Endothelial cell of umbilical vein (primary cell): Measurements from ENCODE around the gene DNHD1. TPM values are rescaled to one million over a fixed set of nuclear protein-coding genes. Genes with fewer than 3 reads are reported as not detected.

Experiments used
- BruUV-seq: library from RNA; stranded (reverse); fragments of 400-500 nt; replicated peaks from 2 replicates; lab custom pipeline; 2021; lab: Mats Ljungman, UMichigan
- CTCF ChIA-PET: fragments of 300-600, 350-600 bp; sonication (Branson Sonifier 250); formaldehyde crosslinking; loops from one replicate; lab custom pipeline; 2021; ENCODE audit warnings: antibody characterized with exemption, inconsistent platforms; lab: Charles Lee
- POLR2A ChIA-PET: fragments of 300-600, 350-600 bp; sonication (Branson Sonifier 250); formaldehyde crosslinking; loops from one replicate; lab custom pipeline; 2021; ENCODE audit warnings: antibody characterized with exemption, inconsistent platforms; lab: Charles Lee
- DNase-seq: peaks from one replicate; pipeline ENCODE4 v3.0.0-alpha.2; 2011; ENCODE audit warnings: low read depth, low spot score
- FAIRE-seq: peaks from 2 replicates; lab custom pipeline; 2011; peaks lifted over from hg19 to GRCh38; lab: Jason Lieb, UNC
- H2AFZ ChIP-seq: 2 replicates; pipeline ENCODE4 v1.6.0; 2012; ENCODE audit warnings: low read depth, low read length, control low read depth, inconsistent platforms
- H3K27ac ChIP-seq: 2 replicates; pipeline ENCODE4 v1.5.1; 2011; ENCODE audit warnings: low read depth, mild to moderate bottlenecking, control low read depth, low read length, moderate library complexity; ENCODE audit not compliant: insufficient read depth
- H3K27me3 ChIP-seq, 2 experiments: 2 replicates each; pipeline versions ENCODE4 v1.6.0 to v1.6.1; 2011; ENCODE audit warnings: low read length in 2 of 2, mixed read lengths in 1 of 2; ENCODE audit not compliant: control insufficient read depth in 2 of 2, insufficient read depth in 2 of 2
- H3K36me3 ChIP-seq, 2 experiments: 2 replicates in 1 of 2; 3 replicates in 1 of 2; pipeline ENCODE4 v1.5.1; 2011; ENCODE audit warnings: low read length in 2 of 2, mild to moderate bottlenecking in 1 of 2, moderate library complexity in 1 of 2; ENCODE audit not compliant: control insufficient read depth in 2 of 2, insufficient read depth in 2 of 2; ENCODE audit errors: extremely low read depth in 1 of 2
- H3K4me1 ChIP-seq: 3 replicates; pipeline ENCODE4 v1.5.1; 2011; ENCODE audit warnings: mild to moderate bottlenecking, low read length; ENCODE audit not compliant: control insufficient read depth, insufficient read depth; ENCODE audit errors: extremely low read depth
- H3K4me2 ChIP-seq: 2 replicates; pipeline ENCODE4 v1.6.1; 2011; ENCODE audit warnings: low read length, control low read depth, mixed read lengths; ENCODE audit not compliant: insufficient read depth
- H3K4me3 ChIP-seq, 3 experiments: fragments of 200-600 bp in 1 of 3; sonication (generic), shearing (Covaris generic) in 1 of 3; replicated peaks in 1 of 3; 2 replicates each; pipeline ENCODE4 v1.5.1; 2011 to 2016; ENCODE audit warnings: control low read depth in 3 of 3, low read length in 3 of 3, mild to moderate bottlenecking in 2 of 3, inconsistent platforms in 1 of 3, low read depth in 1 of 3, moderate library complexity in 1 of 3; ENCODE audit not compliant: insufficient read depth in 1 of 3
- H3K79me2 ChIP-seq: 2 replicates; pipeline ENCODE4 v1.6.0; 2012; ENCODE audit warnings: low read length, inconsistent platforms; ENCODE audit not compliant: control insufficient read depth, insufficient read depth
- H3K9ac ChIP-seq: replicated peaks from 2 replicates; pipeline ENCODE3; 2011; ENCODE audit warnings: low read length, control low read depth; ENCODE audit not compliant: insufficient read depth; ENCODE audit errors: extremely low read depth
- H3K9me1 ChIP-seq: replicated peaks from 3 replicates; pipeline ENCODE4 v1.6.0; 2011; ENCODE audit warnings: mild to moderate bottlenecking, low read length; ENCODE audit not compliant: control insufficient read depth, insufficient read depth; ENCODE audit errors: extremely low read depth
- H3K9me3 ChIP-seq: replicated peaks from 2 replicates; pipeline ENCODE4 v1.5.1; 2012; ENCODE audit warnings: low read length, inconsistent platforms; ENCODE audit not compliant: control insufficient read depth, insufficient read depth
- H4K20me1 ChIP-seq: replicated peaks from 2 replicates; pipeline ENCODE3; 2011; ENCODE audit warnings: mild to moderate bottlenecking, low read length; ENCODE audit not compliant: control insufficient read depth, insufficient read depth; ENCODE audit errors: extremely low read depth
- CTCF ChIP-seq, 2 donors: IDR thresholded peaks; 1 replicate in 1 of 2; 2 replicates in 1 of 2; pipeline ENCODE4 v1.5.1; 2011; ENCODE audit warnings: low read length in 2 of 2, mild to moderate bottlenecking in 2 of 2, moderate library complexity in 2 of 2, control low read depth in 1 of 2, inconsistent platforms in 1 of 2, low read depth in 1 of 2; ENCODE audit not compliant: insufficient read depth in 1 of 2; ENCODE audit errors: extremely low read depth in 1 of 2
- EZH2 ChIP-seq: IDR thresholded peaks from 2 replicates; pipeline ENCODE4 v1.6.1; 2012; ENCODE audit warnings: borderline replicate concordance, low read depth, mild to moderate bottlenecking, moderate library complexity, low read length, inconsistent platforms; ENCODE audit not compliant: severe bottlenecking
- FOS ChIP-seq: IDR thresholded peaks from 2 replicates; pipeline ENCODE4 v1.6.1; 2011; ENCODE audit warnings: mild to moderate bottlenecking, low read length, moderate library complexity, borderline replicate concordance; ENCODE audit not compliant: insufficient read depth
- GATA2 ChIP-seq: IDR thresholded peaks from 2 replicates; pipeline ENCODE4 v1.7.0; 2011; ENCODE audit warnings: low read depth, mild to moderate bottlenecking, moderate library complexity, mixed read lengths, low read length; ENCODE audit not compliant: insufficient read length, insufficient read depth
- JUN ChIP-seq: IDR thresholded peaks from 2 replicates; pipeline ENCODE4 v1.6.1; 2011; ENCODE audit warnings: borderline replicate concordance, low read depth; ENCODE audit not compliant: insufficient read length, insufficient read depth
- MAX ChIP-seq: IDR thresholded peaks from 2 replicates; pipeline ENCODE4 v1.6.1; 2011; ENCODE audit not compliant: insufficient read depth, insufficient read length
- MYC ChIP-seq: IDR thresholded peaks from one replicate; pipeline ENCODE4 v1.6.1; 2011; ENCODE audit warnings: mild to moderate bottlenecking, low read depth, low read length
- POLR2A ChIP-seq: IDR thresholded peaks from 2 replicates; pipeline ENCODE4 v1.6.1; 2012; ENCODE audit warnings: low read depth, mild to moderate bottlenecking, control low read depth, low read length
- POLR2AphosphoS5 ChIP-seq: IDR thresholded peaks from 2 replicates; pipeline ENCODE4 v1.6.1; 2012; ENCODE audit warnings: low read depth, mild to moderate bottlenecking, control low read depth, low read length, moderate library complexity; ENCODE audit not compliant: insufficient read depth
- dilution Hi-C: fragments of 300-500 bp; cut with MboI; formaldehyde crosslinking; loops from one replicate; pipeline ENCODE4 v1.15.0; 2019; ENCODE audit warnings: low sequenced_read_pairs; ENCODE audit not compliant: extremely low pct_ligation_motif_present
- intact Hi-C: fragments of 100-400 bp; cut with micrococcal nuclease; formaldehyde crosslinking; loops from one replicate; pipeline ENCODE4 v1.10.0; 2022
- polyA plus RNA-seq, 4 experiments: library from polyadenylated mRNA; depleted of rRNA in 3 of 4; stranded (reverse) in 3 of 4; unstranded in 1 of 4; fragments of >200 nt; gene quantifications; 2 replicates each; pipeline versions ENCODE4 v1.2.1 to v1.2.3, GENCODE V29; 2011 to 2012; ENCODE audit warnings: missing spikeins in 1 of 4
- total RNA-seq: library from RNA; stranded (reverse); gene quantifications from 2 replicates; pipeline ENCODE4 v1.2.3, GENCODE V29; 2021

The DNHD1 gene
- total and polyA plus RNA-seq, 2 donors (not counting 3 experiments of a cell fraction or from before 2014, with no cell fraction given) = 3.7 to 8.6 TPM

- H3K9ac ChIP-seq = peak overlapping the region; percentile 78
- no peak overlapping the region for H2AFZ ChIP-seq
- TF ChIP-seq POLR2A = peak; percentile 51
- peak in 1 of 2 donors; percentile 15 for TF ChIP-seq CTCF (IDR thresholded peaks at IDR 0.05; ENCODE audit: extremely low read depth in 1 of 2, insufficient read depth in 1 of 2, low read depth in 1 of 2, low read length in 2 of 2)
- no peak for TF ChIP-seq MYC
- TF ChIP-seq MAX = no peak
- TF ChIP-seq JUN = peak; percentile 71
- TF ChIP-seq EZH2 = no peak
- TF ChIP-seq POLR2AphosphoS5 = peak; percentile 21
- no peak for TF ChIP-seq GATA2
- TF ChIP-seq FOS = peak; percentile 84
- no peaks in the 10 kb centered on the region for H3K27me3 ChIP-seq
- CTCF ChIA-PET = interaction anchor here (0.6 to 7.6 kb wide), 26 partner anchors 10 to 240 kb away, joined by 3 to 79 read pairs (median 4); partner anchors contain the start of genes APBB1, ILK, MRPL17 and RRP8
- H3K36me3 ChIP-seq = peaks cover 8 to 16% of the 10 kb centered on the region in 2 experiments
- no peaks in the 10 kb centered on the region for H3K9me1 ChIP-seq
- BruUV-seq = TSS peak; percentile 88
- H3K79me2 ChIP-seq = peaks cover 7% of the 10 kb centered on the region
- peaks cover 33% of the 10 kb centered on the region for H3K4me1 ChIP-seq
- no peaks in the 10 kb centered on the region for H4K20me1 ChIP-seq
- peak overlapping the region; percentile 26 to 88 (median 87) for H3K4me3 ChIP-seq
- dilution Hi-C loops = no loop called here
- intact Hi-C loops = loop anchor here (1.0 to 5.0 kb wide), 8 partner anchors 14 to 144 kb away; partner anchors contain the start of gene MRPL17
- peak overlapping the region; percentile 68 for H3K27ac ChIP-seq
- POLR2A ChIA-PET = interaction anchor here (0.7 to 1.9 kb wide), 10 partner anchors 11 to 995 kb away, joined by 3 to 7 read pairs (median 4); partner anchors contain the start of genes APBB1, ILK and MRPL17
- peak overlapping the region; percentile 80 for H3K4me2 ChIP-seq
- FAIRE-seq = peak; percentile 96
- DNase-seq = peak; percentile 92
- H3K9me3 ChIP-seq = no peaks in the 10 kb centered on the region
Measured at GRCh38 chr11:6618117-6619003, 121.3 kb downstream of the DNHD1 start.
